Activated CD4-positive, alpha-beta T cell treated with anti-CD3 and anti-CD28 coated beads for 48 hours (primary cell): ENCODE results near the gene JOSD1.

Experiments
- DNase-seq: peaks from one replicate; pipeline ENCODE4 v3.0.0-alpha.2; 2020

Gene JOSD1

DNA sequence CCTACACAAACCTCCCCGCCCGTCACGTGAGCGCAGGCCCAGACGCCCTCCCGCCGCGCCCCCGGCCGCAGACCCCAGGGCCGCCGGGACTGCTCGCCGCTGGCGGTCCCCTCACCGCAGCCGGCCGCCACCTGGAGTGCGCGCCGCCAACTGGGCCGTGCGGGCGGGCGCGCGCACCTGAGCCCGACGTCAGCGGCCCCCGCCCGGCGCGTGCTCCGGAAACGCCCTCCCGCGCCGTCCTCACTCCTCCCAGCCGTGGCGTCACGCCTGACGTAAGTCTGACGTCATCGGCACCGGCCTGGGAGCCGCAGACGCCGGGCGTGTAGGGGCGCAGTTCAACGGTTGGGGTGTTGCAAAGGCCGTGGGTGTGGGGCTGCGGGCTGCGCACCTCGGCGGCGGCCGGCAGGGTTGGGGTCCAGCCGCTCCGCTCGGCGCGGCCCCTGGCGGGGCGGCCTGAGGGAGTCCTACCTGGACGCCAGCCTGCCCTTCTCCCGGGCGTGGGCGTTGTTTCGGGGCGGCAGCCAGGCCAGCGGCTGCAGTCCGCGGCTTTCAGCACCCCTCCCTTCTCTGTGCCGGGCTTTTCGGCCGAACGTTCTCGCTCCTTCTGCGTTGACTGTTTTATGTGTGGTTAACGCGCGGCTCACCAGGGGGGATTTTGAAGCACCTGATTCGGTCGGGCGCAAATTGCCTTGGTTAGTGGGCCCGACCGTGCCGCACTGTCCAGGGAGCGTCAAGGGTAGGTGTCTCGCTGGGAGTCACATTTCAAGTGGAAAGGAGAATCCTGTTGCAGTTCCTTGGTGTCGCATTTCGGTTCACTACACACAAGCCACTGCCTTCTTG, at the start of gene JOSD1:
TSS of gene JOSD1 (minus strand) at position 155 of the 840 bp plus-strand sequence. CDS start 956 bp downstream, outside the sequence.
- peak; percentile 98 for DNase-seq

DNA sequence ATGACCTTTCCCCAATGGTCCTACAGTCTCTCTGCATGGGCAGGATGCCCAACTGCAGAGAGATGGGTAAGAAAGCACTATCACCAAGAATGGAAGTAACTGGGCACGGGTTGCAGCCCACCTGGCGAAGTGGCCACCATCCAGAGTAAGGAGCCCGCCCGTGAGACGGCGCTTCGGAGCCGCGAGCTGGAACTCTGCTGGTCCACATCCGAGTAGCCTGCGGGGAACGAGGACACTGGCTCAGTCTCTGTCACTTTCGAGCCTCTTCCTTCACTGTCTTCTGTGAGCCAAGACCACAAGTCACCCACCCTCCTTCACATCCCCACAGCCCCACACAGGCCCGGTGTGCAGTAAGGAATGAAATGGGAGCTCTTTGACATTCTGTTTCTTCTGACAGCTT, 49.4 kb upstream of the JOSD1 start:
- no peak for DNase-seq

DNA sequence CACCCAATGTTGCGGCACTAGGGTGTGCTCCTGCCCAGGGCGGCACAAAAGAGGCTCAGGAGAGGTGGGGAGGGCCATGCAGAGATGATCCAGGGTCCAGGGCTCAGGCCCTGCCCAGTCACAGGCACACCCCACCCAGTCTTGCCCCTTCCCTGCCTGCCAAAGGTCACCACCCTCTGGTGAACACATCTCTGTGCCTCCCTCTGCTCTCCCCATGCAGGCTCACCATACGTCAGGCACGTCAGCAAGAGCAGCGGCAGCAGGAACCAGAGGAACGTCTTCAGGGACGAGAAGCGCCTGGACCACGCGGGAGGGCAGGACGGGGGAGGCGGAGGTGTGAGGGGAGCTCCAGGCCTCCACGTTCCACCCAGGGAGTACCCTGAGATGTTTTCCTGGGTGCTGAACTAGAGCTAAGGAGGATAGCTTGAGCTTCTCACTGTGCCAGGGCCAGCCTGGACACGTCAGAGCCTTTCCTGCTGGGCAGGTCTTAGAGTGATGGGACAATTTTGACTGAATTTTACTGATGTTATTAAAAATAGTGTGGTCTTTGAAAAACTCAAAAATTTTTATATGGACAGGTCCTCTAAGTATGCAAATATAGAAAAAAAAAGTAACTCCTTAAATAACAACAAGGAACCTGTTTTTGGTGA, 47.9 kb upstream of the JOSD1 start:
- DNase-seq: no peak

- DNase-seq: no peak
These were observed 45.1 kb upstream of the JOSD1 start for GRCh38 chr22:38745676-38746460.

- no peak for DNase-seq
These were observed 44.2 kb upstream of the JOSD1 start for GRCh38 chr22:38744981-38745380.

GRCh38 chr22:38742176-38742942, 41.6 kb upstream of the JOSD1 start:
- DNase-seq: no peak

- DNase-seq: no peak
These were observed 40.8 kb upstream of the JOSD1 start for GRCh38 chr22:38741576-38741975.

DNA sequence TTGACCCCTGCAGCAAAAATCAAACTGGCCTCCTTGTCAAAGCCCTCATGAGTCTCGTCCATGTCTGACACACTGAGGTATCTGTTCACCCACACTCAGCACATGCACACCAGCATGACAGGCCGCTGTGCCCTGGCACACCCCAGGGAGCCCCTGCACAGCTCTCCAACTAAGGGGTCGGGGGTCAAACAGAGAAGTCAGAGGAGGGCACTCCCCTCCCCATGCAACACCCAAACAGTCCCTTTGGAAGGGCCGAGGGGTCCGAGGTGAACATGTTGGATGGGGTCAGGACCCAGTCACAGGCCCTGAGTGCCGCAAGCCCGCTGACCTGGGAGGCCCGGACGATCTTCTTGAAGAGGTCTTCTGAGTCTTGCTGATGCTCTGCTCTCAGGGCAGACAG, 40.4 kb upstream of the JOSD1 start:
- DNase-seq: no peak

GRCh38 chr22:38740754-38741153, 40.0 kb upstream of the JOSD1 start:
- no peak for DNase-seq

- no peak for DNase-seq
These were observed 39.5 kb upstream of the JOSD1 start for GRCh38 chr22:38740116-38740723.

GRCh38 chr22:38739300-38740055, 38.7 kb upstream of the JOSD1 start:
- no peak for DNase-seq

GRCh38 chr22:38738475-38739070, 37.8 kb upstream of the JOSD1 start:
- no peak for DNase-seq

DNA sequence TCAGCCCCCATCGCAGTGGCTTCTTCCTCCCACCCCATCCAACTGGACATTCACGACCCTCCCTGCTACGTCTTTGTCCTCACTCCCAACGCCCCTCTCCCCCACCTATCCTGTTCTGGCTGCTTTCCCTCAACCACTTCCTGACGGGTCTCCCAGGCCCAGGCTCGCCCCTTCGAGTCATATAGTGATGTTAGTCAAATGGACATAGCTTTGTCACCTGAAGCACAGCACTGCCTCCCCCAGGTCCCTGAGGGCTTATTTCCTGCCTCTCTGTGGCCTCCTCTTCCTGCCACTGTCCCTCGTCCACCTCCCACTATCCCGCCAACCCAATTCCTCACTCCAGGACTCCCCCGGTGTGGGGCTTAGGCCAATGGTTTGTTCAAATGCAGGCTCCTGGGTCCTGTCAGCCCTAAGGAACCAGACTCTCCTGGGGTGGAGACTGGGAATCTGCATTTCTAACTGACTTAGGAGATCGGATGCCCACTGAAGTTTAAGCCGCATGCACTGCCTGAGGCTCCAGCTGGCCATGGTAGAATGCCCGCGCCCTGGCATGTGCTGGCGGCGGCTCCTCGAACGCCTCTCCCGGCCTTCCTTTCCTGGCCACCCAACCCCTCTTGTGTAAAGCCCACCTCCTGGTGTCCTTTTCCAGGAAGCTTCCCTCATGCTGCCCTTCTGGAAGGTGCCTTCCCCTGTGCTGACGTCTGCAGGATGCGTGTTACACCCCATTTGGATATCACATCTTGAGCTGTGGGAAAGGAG, 36.7 kb upstream of the JOSD1 start:
- no peak for DNase-seq

DNA sequence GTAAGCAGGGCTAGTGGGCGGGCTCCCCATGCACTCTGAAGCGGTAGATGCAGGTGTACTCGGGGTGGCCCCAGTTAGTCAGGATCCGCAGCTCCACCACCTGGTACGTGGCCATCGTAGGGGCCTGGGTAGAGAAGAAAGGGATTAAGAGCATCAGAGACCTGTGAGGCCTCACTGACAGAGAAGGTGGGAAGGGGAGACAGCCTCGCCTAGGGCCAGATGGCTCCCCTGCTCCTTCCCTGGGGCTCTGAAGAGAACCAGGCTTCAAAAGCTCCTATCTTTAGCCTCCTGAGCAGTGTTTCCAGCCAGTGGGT, 35.5 kb upstream of the JOSD1 start:
- DNase-seq: no peak

DNA sequence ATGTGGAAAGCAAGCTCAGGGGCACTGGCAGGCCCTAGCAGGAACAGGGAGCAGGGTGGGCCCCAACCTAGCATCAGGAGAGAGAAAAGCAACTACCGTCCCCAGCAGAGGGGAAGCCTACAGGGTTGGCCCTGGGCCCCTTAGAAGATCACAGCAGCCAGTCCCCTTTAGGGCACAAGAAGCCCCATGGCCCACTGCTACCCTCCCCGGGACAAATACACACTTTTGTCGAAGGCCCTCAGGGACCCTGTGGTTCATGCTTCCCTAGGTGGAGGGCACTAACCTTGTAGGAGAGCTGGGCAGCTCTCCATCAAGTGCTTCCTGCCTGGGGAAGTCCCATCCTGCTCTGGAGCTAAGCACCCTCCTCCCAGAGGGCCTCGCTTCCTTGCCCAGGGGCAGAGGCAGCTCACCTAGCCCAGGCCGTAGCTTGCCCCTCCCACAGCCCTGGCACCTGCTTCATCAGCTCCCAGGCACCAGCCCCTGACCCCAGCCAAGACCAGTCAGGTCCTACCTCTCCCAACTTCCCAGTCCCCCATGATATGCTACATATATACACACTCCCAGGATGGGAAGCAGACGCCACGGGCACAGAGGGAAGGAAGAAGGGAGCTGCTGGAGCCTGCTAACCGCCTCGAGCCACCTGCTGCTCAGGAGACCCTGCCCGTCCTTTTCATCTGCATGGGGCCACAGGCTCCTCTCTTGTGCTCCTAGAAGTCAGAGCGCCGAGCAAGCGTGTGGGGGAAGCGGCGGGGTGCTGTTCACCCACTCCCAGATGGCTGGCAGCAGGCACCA, 34.9 kb upstream of the JOSD1 start:
- DNase-seq: no peak

- no peak for DNase-seq
These were observed 34.4 kb upstream of the JOSD1 start for GRCh38 chr22:38735126-38735464.

GRCh38 chr22:38734421-38735100, 33.8 kb upstream of the JOSD1 start:
- DNase-seq: no peak

- DNase-seq: no peak
These were observed 33.1 kb upstream of the JOSD1 start for GRCh38 chr22:38733724-38734381.

DNA sequence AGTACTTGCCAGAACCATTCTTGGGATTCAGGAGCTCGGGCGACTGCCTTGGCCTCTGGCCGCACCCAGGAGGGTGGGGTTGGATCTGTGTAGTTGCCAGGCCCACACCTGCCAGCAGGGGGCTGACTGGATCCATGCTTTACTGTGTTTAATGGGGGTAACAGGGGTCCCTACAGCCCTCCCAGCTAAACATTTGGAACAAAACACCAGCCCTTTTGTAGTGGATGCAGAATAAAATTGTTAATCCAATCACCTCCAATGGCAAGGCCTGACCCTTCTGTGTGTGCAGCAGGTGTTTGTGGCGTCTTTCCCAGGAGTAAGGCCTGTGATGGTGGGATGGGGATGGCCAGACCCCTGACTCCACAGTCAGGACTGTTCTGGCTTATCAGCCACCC, 32.6 kb upstream of the JOSD1 start:
- peak; percentile 64 for DNase-seq
